A549 (cell line): ENCODE measurements around the gene SERPIND1.

Experiments
- CEBPB ChIP-seq, 2 experiments: fragments of >200 bp in 1 of 2; sonication (Bioruptor Twin) in 1 of 2; formaldehyde crosslinking in 1 of 2; IDR thresholded peaks; 2 replicates each; pipeline ENCODE4 v1.6.1; 2012 to 2016
- ELK1 ChIP-seq: fragments of 150-350 bp; IDR thresholded peaks from 2 replicates; pipeline ENCODE4 v1.6.1; 2014; ENCODE audit warnings: low read depth, mild to moderate bottlenecking, low read length
- EP300 ChIP-seq, 2 experiments: fragments of >200 bp; sonication (Bioruptor Twin); formaldehyde crosslinking; IDR thresholded peaks; 2 replicates in 1 of 2; 3 replicates in 1 of 2; pipeline ENCODE4 v1.6.1; 2016 to 2017
- ESRRA ChIP-seq: fragments of 150-350 bp; IDR thresholded peaks from 2 replicates; pipeline ENCODE4 v1.6.1; 2014; ENCODE audit warnings: mild to moderate bottlenecking, low read length, borderline replicate concordance
- POLR2A ChIP-seq: IDR thresholded peaks from 2 replicates; pipeline ENCODE4 v1.6.1; 2012; ENCODE audit warnings: mild to moderate bottlenecking, low read length
- POLR2AphosphoS2 ChIP-seq: conservative IDR thresholded peaks from 2 replicates; pipeline ENCODE4 v1.6.1; 2012; ENCODE audit warnings: low read length, improper control_type of control experiment, inconsistent platforms
- RAD21 ChIP-seq, 2 experiments: fragments of >200 bp in 1 of 2; sonication (Bioruptor Twin) in 1 of 2; formaldehyde crosslinking in 1 of 2; IDR thresholded peaks in 1 of 2; conservative IDR thresholded peaks in 1 of 2; 2 replicates in 1 of 2; 3 replicates in 1 of 2; pipeline ENCODE4 v1.6.1; 2012 to 2018; ENCODE audit warnings: inconsistent platforms in 1 of 2
- REST ChIP-seq: fragments of 200-600 bp; sonication (generic); IDR thresholded peaks from 2 replicates; pipeline ENCODE4 v1.6.1; 2016; ENCODE audit warnings: antibody characterized with exemption, mild to moderate bottlenecking, moderate library complexity
- TF ChIP-seq, protein P1 (sequence below): fragments of >200 bp; sonication (Bioruptor Twin); formaldehyde crosslinking; IDR thresholded peaks from 3 replicates; pipeline ENCODE4 v1.5.1; 2016

GRCh38 chr22:20799449-20799848 is 25.5 kb downstream of the SERPIND1 start:
- TF ChIP-seq CEBPB (IDR thresholded peaks at IDR 0.05) (no peak), POLR2A (no peak), POLR2AphosphoS2 (no peak), EP300 (IDR thresholded peaks at IDR 0.05) (no peak), REST (no peak), RAD21 (conservative IDR thresholded peaks at IDR 0.05 in 1 of 2, IDR thresholded peaks at IDR 0.05 in 1 of 2) (no peak), ESRRA (no peak), ELK1 (no peak)
- TF ChIP-seq, protein P1, sequence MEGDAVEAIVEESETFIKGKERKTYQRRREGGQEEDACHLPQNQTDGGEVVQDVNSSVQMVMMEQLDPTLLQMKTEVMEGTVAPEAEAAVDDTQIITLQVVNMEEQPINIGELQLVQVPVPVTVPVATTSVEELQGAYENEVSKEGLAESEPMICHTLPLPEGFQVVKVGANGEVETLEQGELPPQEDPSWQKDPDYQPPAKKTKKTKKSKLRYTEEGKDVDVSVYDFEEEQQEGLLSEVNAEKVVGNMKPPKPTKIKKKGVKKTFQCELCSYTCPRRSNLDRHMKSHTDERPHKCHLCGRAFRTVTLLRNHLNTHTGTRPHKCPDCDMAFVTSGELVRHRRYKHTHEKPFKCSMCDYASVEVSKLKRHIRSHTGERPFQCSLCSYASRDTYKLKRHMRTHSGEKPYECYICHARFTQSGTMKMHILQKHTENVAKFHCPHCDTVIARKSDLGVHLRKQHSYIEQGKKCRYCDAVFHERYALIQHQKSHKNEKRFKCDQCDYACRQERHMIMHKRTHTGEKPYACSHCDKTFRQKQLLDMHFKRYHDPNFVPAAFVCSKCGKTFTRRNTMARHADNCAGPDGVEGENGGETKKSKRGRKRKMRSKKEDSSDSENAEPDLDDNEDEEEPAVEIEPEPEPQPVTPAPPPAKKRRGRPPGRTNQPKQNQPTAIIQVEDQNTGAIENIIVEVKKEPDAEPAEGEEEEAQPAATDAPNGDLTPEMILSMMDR, result no peak
